NB4 (cell line): Measurements from ENCODE around the gene TARBP1.
"Not testable (repeated sequence)": the region's sequence is repeated elsewhere in the genome, so short reads cannot be mapped to it uniquely, and the experiment has no call there.

Experiments
- DNase-seq: peaks from one replicate; pipeline ENCODE4 v3.0.0; 2010; ENCODE audit warnings: low read depth
- H3K4me3 ChIP-seq: one replicate; pipeline ENCODE4 v1.5.1; 2011; ENCODE audit warnings: mild to moderate bottlenecking, low read depth, low read length, moderate library complexity
- MYC ChIP-seq: IDR thresholded peaks from 2 replicates; pipeline ENCODE4 v1.6.1; 2011; ENCODE audit warnings: low read depth, low read length
- POLR2A ChIP-seq: IDR thresholded peaks from 2 replicates; pipeline ENCODE4 v1.6.1; 2011; ENCODE audit warnings: mild to moderate bottlenecking; ENCODE audit not compliant: insufficient read length; ENCODE audit errors: extremely low read depth
- TF ChIP-seq, protein P1 (sequence below): IDR thresholded peaks from one replicate; pipeline ENCODE4 v1.5.1; 2012; ENCODE audit warnings: low read depth, low read length
- TF ChIP-seq, protein P2 (sequence below): IDR thresholded peaks from 2 replicates; pipeline ENCODE4 v1.6.1; 2011; ENCODE audit warnings: low read depth, low read length

TARBP1 gene

DNA sequence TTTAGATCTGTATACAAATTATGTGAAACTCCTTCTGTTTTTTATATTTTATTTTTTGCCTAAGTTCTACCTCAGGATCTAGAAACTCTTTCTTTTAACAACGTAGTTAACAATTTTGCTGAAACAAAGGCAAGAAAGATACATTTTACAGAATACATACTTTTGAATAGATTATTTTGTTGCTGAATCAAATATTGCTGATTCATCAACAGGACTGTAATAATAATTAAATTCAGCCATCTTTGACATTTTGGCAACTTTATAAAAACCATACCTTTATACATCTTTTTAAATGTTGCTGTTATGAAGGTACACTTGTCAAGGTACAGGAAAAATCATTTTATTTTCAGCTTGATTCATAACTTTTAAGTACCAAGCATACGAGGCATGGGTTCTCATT, 116.4 kb downstream of the TARBP1 start:
- TF ChIP-seq, protein P1, sequence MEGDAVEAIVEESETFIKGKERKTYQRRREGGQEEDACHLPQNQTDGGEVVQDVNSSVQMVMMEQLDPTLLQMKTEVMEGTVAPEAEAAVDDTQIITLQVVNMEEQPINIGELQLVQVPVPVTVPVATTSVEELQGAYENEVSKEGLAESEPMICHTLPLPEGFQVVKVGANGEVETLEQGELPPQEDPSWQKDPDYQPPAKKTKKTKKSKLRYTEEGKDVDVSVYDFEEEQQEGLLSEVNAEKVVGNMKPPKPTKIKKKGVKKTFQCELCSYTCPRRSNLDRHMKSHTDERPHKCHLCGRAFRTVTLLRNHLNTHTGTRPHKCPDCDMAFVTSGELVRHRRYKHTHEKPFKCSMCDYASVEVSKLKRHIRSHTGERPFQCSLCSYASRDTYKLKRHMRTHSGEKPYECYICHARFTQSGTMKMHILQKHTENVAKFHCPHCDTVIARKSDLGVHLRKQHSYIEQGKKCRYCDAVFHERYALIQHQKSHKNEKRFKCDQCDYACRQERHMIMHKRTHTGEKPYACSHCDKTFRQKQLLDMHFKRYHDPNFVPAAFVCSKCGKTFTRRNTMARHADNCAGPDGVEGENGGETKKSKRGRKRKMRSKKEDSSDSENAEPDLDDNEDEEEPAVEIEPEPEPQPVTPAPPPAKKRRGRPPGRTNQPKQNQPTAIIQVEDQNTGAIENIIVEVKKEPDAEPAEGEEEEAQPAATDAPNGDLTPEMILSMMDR = no peak
- TF ChIP-seq POLR2A = no peak
- TF ChIP-seq, protein P2, sequence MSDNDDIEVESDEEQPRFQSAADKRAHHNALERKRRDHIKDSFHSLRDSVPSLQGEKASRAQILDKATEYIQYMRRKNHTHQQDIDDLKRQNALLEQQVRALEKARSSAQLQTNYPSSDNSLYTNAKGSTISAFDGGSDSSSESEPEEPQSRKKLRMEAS = no peak
- no peak for TF ChIP-seq MYC
- no peak for DNase-seq
- no peak overlapping the region for H3K4me3 ChIP-seq

DNA sequence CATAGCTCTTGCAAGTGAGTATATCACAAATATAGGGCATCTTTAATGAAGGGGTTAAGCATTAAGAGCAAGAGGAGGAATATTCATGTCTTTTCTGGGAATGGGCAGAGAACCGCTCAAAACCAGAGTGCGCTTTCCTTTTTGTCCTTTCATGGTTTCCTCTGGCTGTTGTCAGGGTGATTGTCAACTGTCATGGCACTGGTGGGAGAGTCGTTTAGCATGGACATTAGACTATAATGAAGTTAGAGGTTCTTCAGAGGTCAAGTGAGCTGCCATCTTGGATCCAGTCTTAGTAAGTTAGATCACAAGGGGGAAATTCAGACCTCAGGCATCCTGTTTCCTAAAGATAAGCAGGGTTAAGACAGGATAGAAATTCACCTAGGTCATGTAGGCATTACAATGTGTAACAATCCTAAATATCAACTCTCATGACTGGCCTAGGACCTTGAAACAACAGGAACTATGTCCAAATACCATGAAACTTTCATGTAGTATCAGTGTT, 117.8 kb downstream of the TARBP1 start:
- DNase-seq = no peak
- no peak for TF ChIP-seq MYC
- TF ChIP-seq, protein P2 = no peak
- no peak overlapping the region for H3K4me3 ChIP-seq

DNA sequence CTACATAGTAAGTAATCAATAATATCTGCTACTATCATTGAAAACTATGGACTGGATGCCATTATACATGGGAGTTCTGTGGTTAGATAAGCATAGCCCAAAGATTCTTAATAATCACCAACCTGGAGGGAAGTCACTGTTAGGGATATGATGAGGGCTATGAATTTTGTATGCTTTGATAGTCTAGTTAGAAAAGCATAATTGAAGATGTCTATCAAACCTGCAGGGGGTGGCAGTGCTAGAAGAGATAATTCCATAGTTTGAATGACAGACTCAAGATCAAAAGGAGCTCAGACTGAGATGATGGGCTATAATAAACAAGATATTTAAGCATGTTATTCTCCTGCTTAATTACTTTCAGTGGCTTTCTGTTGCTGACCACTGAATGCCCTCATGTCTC, 121.1 kb downstream of the TARBP1 start:
- no peak for TF ChIP-seq MYC
- TF ChIP-seq, protein P2 = no peak
- no peak for DNase-seq
- H3K4me3 ChIP-seq = no peak overlapping the region

DNA sequence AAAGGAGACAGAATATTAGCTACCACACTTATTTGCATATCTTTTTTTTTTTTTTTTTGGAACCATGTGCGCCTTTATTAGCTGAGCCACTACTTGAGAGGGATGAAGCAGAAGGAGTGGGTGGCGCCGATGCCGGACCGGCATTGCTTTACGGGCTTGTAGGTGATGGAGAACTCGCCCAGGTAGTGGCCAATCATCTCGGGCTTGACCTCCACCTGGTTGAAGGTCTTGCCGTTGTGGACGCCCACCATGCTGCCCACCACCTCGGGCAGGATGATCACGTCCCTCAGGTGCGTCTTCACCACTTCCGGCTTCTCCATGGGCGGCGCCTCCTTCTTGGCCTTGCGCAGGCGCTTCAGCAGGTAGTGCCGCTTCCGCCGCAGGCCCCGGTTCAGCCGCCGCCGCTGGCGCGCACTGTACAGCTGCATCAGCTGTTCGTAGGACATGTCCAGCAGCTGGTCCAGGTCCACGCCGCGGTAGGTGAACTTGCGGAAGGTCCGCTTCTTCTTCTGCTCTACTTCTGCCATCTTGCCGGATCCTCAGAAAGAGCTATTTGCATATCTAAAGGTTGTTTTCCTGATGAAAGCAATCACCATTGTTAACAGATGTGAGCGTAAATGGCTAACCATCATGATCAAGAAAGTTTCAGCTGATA, 122.2 kb downstream of the TARBP1 start:
- not testable (repeated sequence) for H3K4me3 ChIP-seq, DNase-seq

DNA sequence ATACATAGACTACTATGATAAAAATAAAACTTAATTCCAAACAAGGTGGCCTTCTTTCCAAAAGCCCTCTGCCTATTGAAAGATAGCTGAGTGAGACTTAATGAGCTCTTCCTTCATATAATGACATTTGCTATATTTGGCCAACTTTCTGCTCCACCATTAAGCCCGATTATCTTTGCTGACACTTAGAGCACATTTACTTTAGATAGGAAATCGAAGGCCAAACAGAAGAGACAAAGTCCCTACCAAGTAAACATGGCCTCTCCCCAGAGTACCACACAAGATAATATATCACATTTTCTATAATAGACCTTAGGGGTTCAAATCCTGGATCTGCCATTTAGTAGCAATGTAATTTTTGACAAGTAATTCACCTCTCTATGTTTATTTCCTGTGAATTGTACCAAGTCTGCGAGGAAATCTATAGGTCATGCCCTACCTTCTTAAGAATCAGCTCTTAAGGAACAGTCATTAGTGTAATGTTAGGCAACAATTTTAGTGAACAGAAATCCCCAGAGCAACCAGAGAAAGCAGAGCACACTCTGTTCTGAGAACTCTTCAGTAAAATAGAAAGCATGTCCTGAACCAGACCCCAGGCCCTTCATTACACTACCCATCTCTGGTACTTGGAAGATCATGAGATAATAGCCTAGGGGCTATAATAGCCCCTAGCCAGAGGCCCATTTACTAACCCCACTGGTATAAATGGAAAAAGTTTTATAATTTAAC, 123.0 kb downstream of the TARBP1 start:
- no peak overlapping the region for H3K4me3 ChIP-seq
- TF ChIP-seq POLR2A = no peak
- TF ChIP-seq, protein P2 = no peak
- TF ChIP-seq MYC = no peak
- TF ChIP-seq, protein P1 = no peak

DNA sequence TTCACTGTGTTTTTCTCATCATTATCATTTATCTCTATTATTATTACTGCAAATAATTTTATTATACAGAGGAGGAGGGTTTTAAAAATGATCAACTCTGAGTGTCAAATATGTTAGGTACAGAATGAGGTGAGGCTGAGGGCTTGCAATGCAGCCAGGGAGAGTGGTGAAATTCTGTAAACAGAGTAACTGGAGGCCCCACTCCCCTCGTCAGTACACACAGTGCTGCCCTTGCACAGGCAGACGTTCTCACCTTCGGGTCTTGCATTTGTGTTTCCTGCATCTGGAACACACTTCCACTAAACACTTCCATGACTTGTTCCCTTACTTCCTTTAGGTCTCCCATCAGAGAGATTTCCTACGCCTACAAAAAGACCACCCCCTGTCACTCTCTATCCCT, 130.0 kb downstream of the TARBP1 start:
- H3K4me3 ChIP-seq = no peak overlapping the region
- TF ChIP-seq, protein P1 = no peak
- TF ChIP-seq, protein P2 = no peak
- TF ChIP-seq POLR2A = no peak
- TF ChIP-seq MYC = no peak
- no peak for DNase-seq

More for the DNA sequence above, 123.0 kb downstream of the TARBP1 start:
- DNase-seq = no peak

DNA sequence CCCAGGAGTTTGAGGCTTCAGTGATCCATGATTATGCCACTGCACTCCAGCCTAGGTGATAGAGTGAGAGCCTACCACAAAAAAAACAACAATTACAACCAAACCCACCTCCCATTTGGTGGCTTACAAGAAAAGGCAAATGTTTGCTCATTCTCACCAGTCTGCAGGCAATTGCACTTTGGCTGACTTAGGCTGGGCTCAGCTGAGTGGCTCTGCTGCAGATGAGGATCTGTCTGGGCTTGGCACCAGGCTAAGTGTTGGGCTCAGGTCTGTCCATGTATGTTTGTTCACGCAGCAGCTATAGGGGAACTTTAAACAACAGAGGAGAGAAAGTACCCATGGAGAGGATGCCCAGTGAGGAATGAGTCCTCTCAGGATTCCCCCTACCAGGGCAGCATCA, 133.7 kb downstream of the TARBP1 start:
- no peak overlapping the region for H3K4me3 ChIP-seq
- TF ChIP-seq POLR2A (no peak), MYC (no peak)
- TF ChIP-seq, protein P2 = no peak
- TF ChIP-seq, protein P1 = no peak
- DNase-seq = no peak
